H1 (cell line): Measurements from ENCODE around the gene FBN2. TPM values are rescaled to one million over a fixed set of nuclear protein-coding genes. Genes with fewer than 3 reads are reported as not detected.

Experiments used
- CTCF ChIA-PET: fragments of 300-600 bp; sonication (Branson Sonifier 250); formaldehyde crosslinking; loops from one replicate; lab custom pipeline; 2021; ENCODE audit not compliant: partially characterized antibody; lab: Charles Lee
- POLR2A ChIA-PET: fragments of 300-600 bp; sonication (Branson Sonifier 250); formaldehyde crosslinking; loops from one replicate; lab custom pipeline; 2021; ENCODE audit warnings: inconsistent platforms; ENCODE audit not compliant: partially characterized antibody; lab: Charles Lee
- DNase-seq, 2 experiments: peaks; one replicate each; pipeline versions ENCODE4 v3.0.0 to v3.0.0-alpha.2; 2010 to 2022; ENCODE audit warnings: low spot score in 2 of 2, low read depth in 1 of 2, mixed read lengths in 1 of 2
- FAIRE-seq: peaks from 2 replicates; lab custom pipeline; 2011; peaks lifted over from hg19 to GRCh38; lab: Jason Lieb, UNC
- H2AFZ ChIP-seq: 2 replicates; pipeline ENCODE4 v1.8.1; 2012; ENCODE audit warnings: low read length, inconsistent platforms
- H2AK5ac ChIP-seq: 2 replicates; pipeline ENCODE4 v1.6.1; 2013; ENCODE audit warnings: low read depth, low read length
- H2BK120ac ChIP-seq: replicated peaks from 2 replicates; pipeline ENCODE3; 2013; ENCODE audit warnings: low read depth, low read length, inconsistent platforms
- H2BK12ac ChIP-seq: 2 replicates; pipeline ENCODE4 v1.6.1; 2013; ENCODE audit warnings: low read depth, low read length
- H2BK15ac ChIP-seq: 2 replicates; pipeline ENCODE4 v1.6.1; 2013; ENCODE audit warnings: low read length
- H2BK20ac ChIP-seq: 2 replicates; pipeline ENCODE4 v1.6.1; 2013; ENCODE audit warnings: low read length
- H2BK5ac ChIP-seq: 2 replicates; pipeline ENCODE4 v1.6.1; 2013; ENCODE audit warnings: low read depth, low read length
- H3K14ac ChIP-seq: 2 replicates; pipeline ENCODE4 v1.6.1; 2013; ENCODE audit warnings: inconsistent platforms; ENCODE audit not compliant: insufficient read length
- H3K18ac ChIP-seq: 2 replicates; pipeline ENCODE4 v1.6.1; 2013; ENCODE audit warnings: low read length; ENCODE audit errors: extremely low read depth
- H3K23ac ChIP-seq: 2 replicates; pipeline ENCODE4 v1.6.1; 2013; ENCODE audit warnings: inconsistent platforms; ENCODE audit not compliant: insufficient read length
- H3K23me2 ChIP-seq: 2 replicates; pipeline ENCODE4 v1.6.1; 2013; ENCODE audit warnings: low read depth, low read length
- H3K27ac ChIP-seq: 2 replicates; pipeline ENCODE4 v1.6.1; 2011; ENCODE audit warnings: low read depth, low read length, inconsistent platforms
- H3K27me3 ChIP-seq, 4 experiments: replicated peaks in 1 of 4; 1 replicate in 1 of 4; 2 replicates in 3 of 4; pipeline versions ENCODE4 v1.6.1 to v1.8.1; 2011 to 2013; ENCODE audit warnings: low read length in 3 of 4, mild to moderate bottlenecking in 3 of 4, inconsistent platforms in 2 of 4, mixed read lengths in 2 of 4, moderate library complexity in 1 of 4; ENCODE audit not compliant: control insufficient read depth in 3 of 4, insufficient read depth in 3 of 4; ENCODE audit errors: extremely low read depth in 1 of 4
- H3K36me3 ChIP-seq, 4 experiments: 2 replicates each; pipeline versions ENCODE4 v1.6.1 to v1.8.1; 2011 to 2013; ENCODE audit warnings: mild to moderate bottlenecking in 4 of 4, low read length in 3 of 4, moderate library complexity in 2 of 4, control low read depth in 1 of 4, inconsistent platforms in 1 of 4; ENCODE audit not compliant: insufficient read depth in 4 of 4, control insufficient read depth in 2 of 4
- H3K4ac ChIP-seq: replicated peaks from 2 replicates; pipeline ENCODE3; 2013; ENCODE audit warnings: low read length, low read depth, mixed read lengths, inconsistent platforms; ENCODE audit not compliant: insufficient read length
- H3K4me1 ChIP-seq, 4 experiments: replicated peaks in 1 of 4; 1 replicate in 1 of 4; 2 replicates in 3 of 4; pipeline versions ENCODE4 v1.6.1 to v1.8.1; 2011 to 2013; ENCODE audit warnings: low read length in 3 of 4, inconsistent platforms in 2 of 4, mixed read lengths in 1 of 4; ENCODE audit not compliant: insufficient read depth in 4 of 4, control insufficient read depth in 3 of 4
- H3K4me2 ChIP-seq, 2 experiments: 2 replicates each; pipeline versions ENCODE4 v1.6.1 to v1.8.1; 2011 to 2013; ENCODE audit warnings: low read depth in 2 of 2, low read length in 2 of 2, control low read depth in 1 of 2, inconsistent platforms in 1 of 2, mild to moderate bottlenecking in 1 of 2; ENCODE audit not compliant: insufficient read depth in 1 of 2
- H3K4me3 ChIP-seq, 4 experiments: fragments of 200-600, 300-600 bp in 1 of 4; sonication (generic), shearing (Covaris generic), sonication (Bioruptor Twin) in 1 of 4; 2 replicates each; pipeline versions ENCODE4 v1.5.1 to v1.8.1; 2011 to 2016; ENCODE audit warnings: low read length in 4 of 4, low read depth in 3 of 4, control low read depth in 2 of 4, inconsistent platforms in 2 of 4, mild to moderate bottlenecking in 2 of 4, mixed read lengths in 1 of 4, moderate library complexity in 1 of 4; ENCODE audit not compliant: insufficient read depth in 2 of 4; ENCODE audit errors: extremely low read depth in 1 of 4
- H3K56ac ChIP-seq: replicated peaks from 2 replicates; pipeline ENCODE3; 2013; ENCODE audit warnings: low read depth, mild to moderate bottlenecking, mixed read lengths, low read length, inconsistent platforms; ENCODE audit not compliant: insufficient read length
- H3K79me1 ChIP-seq: 2 replicates; pipeline ENCODE4 v1.6.1; 2013; ENCODE audit warnings: low read depth, low read length, control low read depth
- H3K79me2 ChIP-seq, 2 experiments: 2 replicates each; pipeline versions ENCODE4 v1.6.1 to v1.8.1; 2012 to 2013; ENCODE audit warnings: low read length in 2 of 2, mild to moderate bottlenecking in 2 of 2, inconsistent platforms in 1 of 2; ENCODE audit not compliant: insufficient read depth in 2 of 2, control insufficient read depth in 1 of 2
- H3K9ac ChIP-seq, 4 experiments: replicated peaks in 1 of 4; 1 replicate in 1 of 4; 2 replicates in 3 of 4; pipeline versions ENCODE4 v1.6.1 to v1.8.1; 2011 to 2013; ENCODE audit warnings: low read depth in 3 of 4, low read length in 3 of 4, control low read depth in 2 of 4, mild to moderate bottlenecking in 2 of 4, moderate library complexity in 2 of 4, inconsistent platforms in 1 of 4; ENCODE audit errors: extremely low read depth in 1 of 4
- H3K9me3 ChIP-seq, 2 experiments: 2 replicates each; pipeline versions ENCODE4 v1.6.1 to v1.8.1; 2012 to 2013; ENCODE audit warnings: mild to moderate bottlenecking in 2 of 2, moderate library complexity in 2 of 2, control low read depth in 1 of 2, inconsistent platforms in 1 of 2, low read depth in 1 of 2, low read length in 1 of 2, mixed read lengths in 1 of 2; ENCODE audit not compliant: insufficient read depth in 2 of 2
- H4K20me1 ChIP-seq, 2 experiments: replicated peaks in 1 of 2; 2 replicates each; pipeline versions ENCODE3 to v1.8.1; 2011 to 2013; ENCODE audit warnings: inconsistent platforms in 2 of 2, low read length in 2 of 2, mild to moderate bottlenecking in 1 of 2; ENCODE audit not compliant: insufficient read depth in 2 of 2, control insufficient read depth in 1 of 2
- H4K5ac ChIP-seq: 2 replicates; pipeline ENCODE4 v1.6.1; 2013; ENCODE audit warnings: low read length, low read depth, mixed read lengths, inconsistent platforms; ENCODE audit not compliant: insufficient read length
- H4K8ac ChIP-seq: 2 replicates; pipeline ENCODE4 v1.8.0; 2013; ENCODE audit warnings: mild to moderate bottlenecking, moderate library complexity, low read length, inconsistent platforms; ENCODE audit not compliant: insufficient read depth; ENCODE audit errors: extremely low read depth
- H4K91ac ChIP-seq: replicated peaks from 2 replicates; pipeline ENCODE3; 2013; ENCODE audit warnings: low read length, mixed read lengths, inconsistent platforms; ENCODE audit not compliant: insufficient read length
- GTF2F1 ChIP-seq: IDR thresholded peaks from 2 replicates; pipeline ENCODE4 v1.6.1; 2012; ENCODE audit warnings: low read depth, low read length, improper control_type of control experiment, borderline replicate concordance
- HDAC2 ChIP-seq, 2 experiments: fragments of 300-600 bp in 1 of 2; sonication (generic) in 1 of 2; IDR thresholded peaks; 2 replicates each; pipeline ENCODE4 v1.6.1; 2011 to 2012; ENCODE audit warnings: low read depth in 2 of 2, low read length in 2 of 2, mild to moderate bottlenecking in 2 of 2, moderate library complexity in 2 of 2, borderline replicate concordance in 1 of 2, inconsistent platforms in 1 of 2
- MAFK ChIP-seq: IDR thresholded peaks from 2 replicates; pipeline ENCODE4 v1.6.1; 2012; ENCODE audit warnings: low read depth, mild to moderate bottlenecking, improper control_type of control experiment, low read length
- PHF8 ChIP-seq: fragments of 200-600 bp; sonication (generic); conservative IDR thresholded peaks from 2 replicates; pipeline ENCODE4 v1.7.1; 2012; ENCODE audit warnings: low read depth, mild to moderate bottlenecking, inconsistent platforms, low read length, moderate library complexity
- POU5F1 ChIP-seq: IDR thresholded peaks from 2 replicates; pipeline ENCODE4 v1.6.1; 2011; ENCODE audit warnings: low read depth, mild to moderate bottlenecking, low read length, moderate library complexity
- RBBP5 ChIP-seq: IDR thresholded peaks from 2 replicates; pipeline ENCODE4 v1.7.1; 2012; ENCODE audit warnings: low read depth, mild to moderate bottlenecking, inconsistent platforms, low read length, moderate library complexity, borderline replicate concordance
- SP2 ChIP-seq: IDR thresholded peaks from 2 replicates; pipeline ENCODE4 v1.6.1; 2012; ENCODE audit warnings: mild to moderate bottlenecking, low read length, inconsistent platforms
- SRF ChIP-seq: IDR thresholded peaks from 2 replicates; pipeline ENCODE4 v1.6.1; 2011; ENCODE audit warnings: mild to moderate bottlenecking, low read depth, low read length, moderate library complexity
- TAF1 ChIP-seq: IDR thresholded peaks from 2 replicates; pipeline ENCODE4 v1.6.1; 2011; ENCODE audit warnings: mild to moderate bottlenecking, low read depth, low read length
- WGBS, 2 experiments: shearing (Covaris generic) in 1 of 2; methylation state at CpG; one replicate each; pipeline versions ENCODE4 v1.1.6 to v1.1.7; 2013 to 2015; ENCODE audit warnings: low lambda C conversion rate in 2 of 2, mixed read lengths in 2 of 2, inconsistent platforms in 1 of 2, low coverage in 1 of 2, missing lambda C conversion rate in 1 of 2; ENCODE audit not compliant: insufficient replicate concordance in 2 of 2, insufficient coverage in 1 of 2, insufficient read length in 1 of 2; ENCODE audit errors: extremely low coverage in 1 of 2, missing lambda C conversion rate in 1 of 2; 5-methylcytosine and 5-hydroxymethylcytosine counted together
- polyA plus RNA-seq, 7 experiments: library from polyadenylated mRNA; depleted of rRNA in 3 of 7; stranded (reverse) in 5 of 7; unstranded in 2 of 7; fragments of >200 nt in 5 of 7; fragments of 200-250 nt in 2 of 7; gene quantifications; 1 replicate in 5 of 7; 2 replicates in 1 of 7; 4 replicates in 1 of 7; pipeline versions ENCODE4 v1.2.1 to v1.2.3, GENCODE V29; 2011 to 2013; ENCODE audit warnings: missing spikeins in 2 of 7, mixed read lengths in 2 of 7
- total RNA-seq: library from RNA; stranded (reverse); fragmentation: NEBNext Ultra II Directional; extraction: Animal tissue kit (Norgen Biotek cat#: 25700); gene quantifications from 2 replicates; pipeline ENCODE4 v1.2.1, GENCODE V29; 2021

FBN2 gene
- total and polyA plus RNA-seq, 2 of the 8 experiments (the other 6 are each of a cell fraction or from before 2014, with no cell fraction given), result 14.1 to 16.3 TPM

DNA sequence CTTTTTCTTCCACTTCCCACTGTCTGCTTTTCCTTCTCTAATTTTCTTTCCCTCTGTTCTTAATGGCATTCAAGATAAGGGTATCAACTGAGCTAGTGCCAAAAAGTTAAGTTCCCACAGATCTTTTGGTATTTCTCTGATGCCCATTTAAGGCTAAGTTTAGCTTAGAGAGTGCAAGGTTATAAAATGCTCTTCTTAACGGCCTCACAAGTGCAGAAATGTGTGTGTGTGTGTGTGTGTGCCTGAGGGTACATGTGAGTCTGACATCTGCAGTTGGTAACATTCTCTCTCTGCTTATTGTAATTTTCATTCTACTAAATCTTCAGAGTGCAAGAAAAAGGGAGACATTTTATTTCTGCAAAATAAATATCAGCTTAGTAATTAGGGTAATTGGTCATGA, 24.2 kb downstream of the FBN2 start:
- Histone ChIP-seq H3K79me1 (no peaks in the 10 kb centered on the region), H2AFZ (no peak overlapping the region), H3K9ac (no peak overlapping the region), H2BK20ac (no peak overlapping the region), H3K56ac (no peak overlapping the region), H4K20me1 (no peaks in the 10 kb centered on the region), H3K36me3 (no peaks in the 10 kb centered on the region; a peak in 3 of 8 replicates), H3K27me3 (no peaks in the 10 kb centered on the region), H2AK5ac (no peak overlapping the region), H3K79me2 (no peaks in the 10 kb centered on the region), H4K8ac (no peak overlapping the region; the same call in 1 of the 2 replicates), H3K9me3 (no peaks in the 10 kb centered on the region), H3K4me3 (no peak overlapping the region), H3K4me2 (no peak overlapping the region), H3K27ac (no peak overlapping the region), H3K14ac (no peak overlapping the region), H4K91ac (no peak overlapping the region), H2BK5ac (no peak overlapping the region), H3K23me2 (no peaks in the 10 kb centered on the region), H2BK12ac (no peak overlapping the region), H4K5ac (no peak overlapping the region), H2BK15ac (no peak overlapping the region), H3K4me1 (no peaks in the 10 kb centered on the region), H3K18ac (no peak overlapping the region), H3K23ac (no peak overlapping the region), H2BK120ac (no peak overlapping the region), H3K4ac (no peak overlapping the region)
- DNase-seq (no peak), FAIRE-seq (no peak)
- ChIA-PET POLR2A (no interaction called here), CTCF (no interaction called here)
- WGBS, 2 experiments, result 73% methylated on average over 1 of the region's 1 CpG; no CpG with 5 or more reads in 1 of the 2 experiments
- TF ChIP-seq RBBP5, result no peak
- no peak for TF ChIP-seq HDAC2 (IDR thresholded peaks at IDR 0.05; ENCODE audit: borderline replicate concordance in 1 of 2, low read depth in 2 of 2, low read length in 2 of 2)
- no peak for TF ChIP-seq POU5F1
- no peak for TF ChIP-seq PHF8
- TF ChIP-seq SP2, result no peak
- TF ChIP-seq GTF2F1, result no peak
- no peak for TF ChIP-seq SRF
- no peak for TF ChIP-seq MAFK
- no peak for TF ChIP-seq TAF1
